Activated CD8-positive, alpha-beta memory T cell treated with anti-CD3 and anti-CD28 coated beads, Interleukin-2, amount 50 U/mL, for 4 hours (primary cell): ENCODE results near the gene RANBP17.
"Not testable (repeated sequence)": the region's sequence is repeated elsewhere in the genome, so short reads cannot be mapped to it uniquely, and the experiment has no call there.

ENCODE experiments used
- DNase-seq: peaks from one replicate; pipeline ENCODE4 v3.0.0-alpha.2; 2020

The RANBP17 gene

GRCh38 chr5:171261361-171261760 lies 399.5 kb downstream of the RANBP17 start:
- DNase-seq: no peak

- DNase-seq: no peak
Observed at GRCh38 chr5:171261904-171262303, 400.1 kb downstream of the RANBP17 start.

- DNase-seq: no peak
Observed at GRCh38 chr5:171263181-171263580, 401.4 kb downstream of the RANBP17 start.

- DNase-seq: no peak
Observed at GRCh38 chr5:171264843-171265242, 403.0 kb downstream of the RANBP17 start.

- DNase-seq: no peak
Observed at GRCh38 chr5:171268700-171269620, 407.1 kb downstream of the RANBP17 start.

- DNase-seq: no peak
Observed at GRCh38 chr5:171269717-171270116, 407.9 kb downstream of the RANBP17 start.

GRCh38 chr5:171270136-171270535 lies 408.3 kb downstream of the RANBP17 start:
- DNase-seq: no peak

- DNase-seq: no peak
Observed at GRCh38 chr5:171271798-171272197, 410.0 kb downstream of the RANBP17 start.

GRCh38 chr5:171272996-171273970 lies 411.5 kb downstream of the RANBP17 start:
- no peak for DNase-seq

GRCh38 chr5:171275841-171276544 lies 414.2 kb downstream of the RANBP17 start:
- DNase-seq: no peak

- DNase-seq: no peak
Observed at GRCh38 chr5:171283753-171284152, 421.9 kb downstream of the RANBP17 start.

- no peak for DNase-seq
Observed at GRCh38 chr5:171285465-171285864, 423.6 kb downstream of the RANBP17 start.

- no peak for DNase-seq
Observed at GRCh38 chr5:171288066-171288465, 426.2 kb downstream of the RANBP17 start.

GRCh38 chr5:171291371-171291770 lies 429.6 kb downstream of the RANBP17 start:
- DNase-seq: no peak

GRCh38 chr5:171295299-171295698 lies 433.5 kb downstream of the RANBP17 start:
- no peak for DNase-seq

- DNase-seq: no peak
Observed at GRCh38 chr5:171295801-171296200, 434.0 kb downstream of the RANBP17 start.

- DNase-seq: not testable (repeated sequence)
Observed at GRCh38 chr5:171297941-171298340, 436.1 kb downstream of the RANBP17 start.

GRCh38 chr5:171299228-171299627 lies 437.4 kb downstream of the RANBP17 start:
- no peak for DNase-seq

GRCh38 chr5:171299851-171300250 lies 438.0 kb downstream of the RANBP17 start:
- DNase-seq: no peak

- no peak for DNase-seq
Observed at GRCh38 chr5:171300358-171300757, 438.5 kb downstream of the RANBP17 start.

- DNase-seq: no peak
Observed at GRCh38 chr5:171306166-171306565, 444.3 kb downstream of the RANBP17 start.

GRCh38 chr5:171306781-171307591 lies 445.2 kb downstream of the RANBP17 start:
- DNase-seq: no peak
